Activated CD8-positive, alpha-beta T cell treated with anti-CD3 and anti-CD28 coated beads for 36 hours (primary cell): ENCODE results near the gene IARS1. TPM values are rescaled to one million over a fixed set of nuclear protein-coding genes. Genes with fewer than 3 reads are reported as not detected.
A peak's percentile ranks its signal among the peaks of the same experiment; 100 is the strongest.

ENCODE experiments used
- ATAC-seq: fragments of 200-7000 bp; cut with Tn5 transposase; one replicate; pipeline ENCODE4 v1.10.0; 2021; ENCODE audit warnings: mild to moderate bottlenecking, moderate library complexity
- CTCF ChIA-PET: fragments of 350-600 bp; sonication (Branson Sonifier 250); formaldehyde crosslinking; loops from one replicate; lab custom pipeline; 2021; ENCODE audit warnings: antibody characterized with exemption; lab: Charles Lee
- POLR2A ChIA-PET: fragments of 350-600 bp; sonication (Branson Sonifier 250); formaldehyde crosslinking; loops from one replicate; lab custom pipeline; 2021; ENCODE audit warnings: antibody characterized with exemption; lab: Charles Lee
- DNase-seq: peaks from one replicate; pipeline ENCODE4 v3.0.0-alpha.2; 2020
- H3K27ac Mint-ChIP-seq: one replicate; pipeline ENCODE4 v1.8.0; 2021; ENCODE audit warnings: mild to moderate bottlenecking, mixed read lengths
- H3K27me3 Mint-ChIP-seq: one replicate; pipeline ENCODE4 v1.8.0; 2021; ENCODE audit warnings: mixed read lengths
- H3K36me3 Mint-ChIP-seq: one replicate; pipeline ENCODE4 v1.8.0; 2021; ENCODE audit warnings: low read depth, mixed read lengths
- H3K4me1 Mint-ChIP-seq: one replicate; pipeline ENCODE4 v1.8.0; 2021; ENCODE audit warnings: low read depth, mixed read lengths
- H3K4me3 Mint-ChIP-seq: one replicate; pipeline ENCODE4 v1.8.0; 2021; ENCODE audit warnings: mild to moderate bottlenecking, moderate library complexity, mixed read lengths
- H3K9me3 Mint-ChIP-seq: one replicate; pipeline ENCODE4 v1.8.0; 2021; ENCODE audit warnings: mixed read lengths
- CTCF ChIP-seq: fragments of 200-600 bp; IDR thresholded peaks from one replicate; pipeline ENCODE4 v1.8.0; 2022; ENCODE audit warnings: antibody characterized with exemption, mild to moderate bottlenecking
- intact Hi-C: fragments of 100-400 bp; cut with micrococcal nuclease; formaldehyde crosslinking; loops from one replicate; pipeline ENCODE4 v1.10.0; 2022
- total RNA-seq, 2 experiments: library from RNA; stranded (reverse); gene quantifications; one replicate each; pipeline ENCODE4 v1.2.3, GENCODE V29; 2021

Gene IARS1
- total RNA-seq, result 100 to 1,000 TPM; 247 to 251 TPM

- Mint-ChIP-seq H3K4me1 (peaks cover 52% of the 10 kb centered on the region), H3K9me3 (no peaks in the 10 kb centered on the region), H3K27me3 (no peaks in the 10 kb centered on the region), H3K27ac (peak within 1 kb of the TSS; percentile 99), H3K36me3 (peaks cover 62% of the 10 kb centered on the region), H3K4me3 (peak within 1 kb of the TSS; percentile 85)
- POLR2A ChIA-PET, result interaction anchor here (0.9 to 2.7 kb wide), 5 partner anchors 9 to 31 kb away, joined by 3 to 15 read pairs (median 5); partner anchors contain the start of genes CENPP and NOL8
- peak; percentile 89 for ATAC-seq
- intact Hi-C loops, result no loop called here
- CTCF ChIA-PET, result no interaction called here
- peak; percentile 100 for DNase-seq
- TF ChIP-seq CTCF, result no peak
These were observed at the start of gene IARS1 for GRCh38 chr9:92293452-92294296. Gene IARS1 (minus strand): TSS chr9:92293697. CDS start chr9:92289419, 4,278 bp downstream.

GRCh38 chr9:92342825-92343488 is 49.5 kb upstream of the IARS1 start:
- H3K4me3 Mint-ChIP-seq, result no peak overlapping the region
- peaks cover 43% of the 10 kb centered on the region for H3K36me3 Mint-ChIP-seq
- H3K9me3 Mint-ChIP-seq, result peaks cover 2% of the 10 kb centered on the region
- H3K4me1 Mint-ChIP-seq, result no peaks in the 10 kb centered on the region
- ATAC-seq (no peak), DNase-seq (no peak)
- intact Hi-C loops, result no loop called here
- CTCF ChIA-PET, result no interaction called here
- H3K27me3 Mint-ChIP-seq, result no peaks in the 10 kb centered on the region
- no peak overlapping the region for H3K27ac Mint-ChIP-seq
- no peak for TF ChIP-seq CTCF
- POLR2A ChIA-PET, result interaction anchor here (1.0 to 1.3 kb wide), 2 partner anchors 18 to 270 kb away, joined by 3 read pairs; partner anchors contain the start of gene NOL8

- H3K36me3 Mint-ChIP-seq, result peaks cover 43% of the 10 kb centered on the region
- H3K4me1 Mint-ChIP-seq, result no peaks in the 10 kb centered on the region
- no peak for DNase-seq
- peaks cover 2% of the 10 kb centered on the region for H3K9me3 Mint-ChIP-seq
- H3K27me3 Mint-ChIP-seq, result no peaks in the 10 kb centered on the region
- intact Hi-C loops, result no loop called here
- H3K4me3 Mint-ChIP-seq, result no peak overlapping the region
- CTCF ChIA-PET, result no interaction called here
- no peak for ATAC-seq
- TF ChIP-seq CTCF, result no peak
- POLR2A ChIA-PET, result no interaction called here
- H3K27ac Mint-ChIP-seq, result no peak overlapping the region
These were observed 48.1 kb upstream of the IARS1 start for GRCh38 chr9:92341578-92341977.

DNA sequence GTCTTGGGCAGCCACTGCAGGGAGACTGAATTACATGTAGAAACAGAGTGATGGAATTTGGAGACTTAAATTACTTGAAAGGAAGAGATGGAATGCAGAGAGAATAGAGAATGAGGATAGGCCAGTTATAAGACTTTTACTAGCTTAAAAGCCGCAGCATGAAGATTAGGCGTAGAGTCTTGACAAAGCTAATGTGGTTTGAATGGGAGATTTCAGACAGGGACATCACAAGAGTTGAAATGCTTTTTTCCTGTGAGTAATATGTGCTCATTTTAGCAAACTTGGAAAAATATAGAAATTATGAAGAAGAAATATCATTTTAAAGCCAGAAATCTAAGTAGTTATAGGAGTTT is 39.8 kb upstream of the IARS1 start:
- no peak for DNase-seq
- TF ChIP-seq CTCF, result no peak
- Mint-ChIP-seq H3K4me1 (peaks cover 4% of the 10 kb centered on the region), H3K9me3 (no peaks in the 10 kb centered on the region), H3K36me3 (peaks cover 33% of the 10 kb centered on the region), H3K27me3 (no peaks in the 10 kb centered on the region), H3K4me3 (no peak overlapping the region), H3K27ac (no peak overlapping the region)
- CTCF ChIA-PET, result interaction anchor here (1.3 kb wide), 1 partner anchor 18 kb away, joined by 3 read pairs; no protein-coding TSS in a partner anchor
- ATAC-seq, result no peak
- POLR2A ChIA-PET, result interaction anchor here (0.7 kb wide), 1 partner anchor 37 kb away, joined by 3 read pairs; no protein-coding TSS in a partner anchor
- intact Hi-C loops, result no loop called here
